Neuronal stem cell (in vitro differentiated cells): ENCODE data around the gene AGAP1.

Source experiments
- DNase-seq: peaks from one replicate; pipeline ENCODE4 v3.0.0-alpha.2; 2013; ENCODE audit warnings: low spot score
- H2AFZ ChIP-seq: one replicate; pipeline ENCODE4 v1.6.1; 2013; ENCODE audit warnings: mild to moderate bottlenecking, low read length, inconsistent platforms
- H2AK5ac ChIP-seq: 2 replicates; pipeline ENCODE4 v1.6.1; 2013; ENCODE audit warnings: low read depth, mild to moderate bottlenecking, inconsistent platforms, low read length, moderate library complexity, mixed read lengths
- H2BK120ac ChIP-seq: 2 replicates; pipeline ENCODE4 v1.6.1; 2013; ENCODE audit warnings: low read depth, mild to moderate bottlenecking, inconsistent platforms, low read length, moderate library complexity, mixed read lengths
- H2BK12ac ChIP-seq: one replicate; pipeline ENCODE4 v1.6.1; 2013; ENCODE audit warnings: low read length, inconsistent platforms
- H2BK15ac ChIP-seq: 2 replicates; pipeline ENCODE4 v1.6.1; 2013; ENCODE audit warnings: mild to moderate bottlenecking, low read length, inconsistent platforms, mixed read lengths
- H2BK5ac ChIP-seq: one replicate; pipeline ENCODE4 v1.6.1; 2013; ENCODE audit warnings: inconsistent platforms, mild to moderate bottlenecking, low read length, moderate library complexity
- H3K14ac ChIP-seq: one replicate; pipeline ENCODE4 v1.6.1; 2013; ENCODE audit warnings: low read length, inconsistent platforms
- H3K18ac ChIP-seq: 2 replicates; pipeline ENCODE4 v1.6.1; 2013; ENCODE audit warnings: low read length, inconsistent platforms
- H3K23ac ChIP-seq: 2 replicates; pipeline ENCODE4 v1.6.1; 2013; ENCODE audit warnings: low read depth, mild to moderate bottlenecking, mixed read lengths, low read length, inconsistent platforms; ENCODE audit not compliant: poor library complexity
- H3K27ac ChIP-seq: replicated peaks from 3 replicates; pipeline ENCODE4 v1.5.1; 2013; ENCODE audit warnings: low read length, inconsistent platforms
- H3K27me3 ChIP-seq, 3 experiments: 2 replicates each; pipeline ENCODE4 v1.6.1; 2013; ENCODE audit warnings: low read length in 3 of 3, mild to moderate bottlenecking in 2 of 3, inconsistent platforms in 1 of 3, low read depth in 1 of 3, mixed read lengths in 1 of 3, moderate library complexity in 1 of 3; ENCODE audit not compliant: control insufficient read depth in 3 of 3, insufficient read depth in 3 of 3
- H3K36me3 ChIP-seq, 2 donors: replicated peaks in 1 of 2; 2 replicates each; pipeline ENCODE4 v1.6.1; 2013; ENCODE audit warnings: low read length in 2 of 2; ENCODE audit not compliant: control insufficient read depth in 2 of 2, insufficient read depth in 2 of 2
- H3K4ac ChIP-seq: 2 replicates; pipeline ENCODE4 v1.6.1; 2013; ENCODE audit warnings: inconsistent platforms, mild to moderate bottlenecking, low read length, moderate library complexity
- H3K4me1 ChIP-seq, 2 donors: 1 replicate in 1 of 2; 2 replicates in 1 of 2; pipeline ENCODE4 v1.6.1; 2013; ENCODE audit warnings: low read length in 2 of 2, low read depth in 1 of 2; ENCODE audit not compliant: control insufficient read depth in 2 of 2, insufficient read depth in 1 of 2
- H3K4me2 ChIP-seq: one replicate; pipeline ENCODE4 v1.6.1; 2013; ENCODE audit warnings: mild to moderate bottlenecking, low read length, inconsistent platforms; ENCODE audit not compliant: insufficient read depth, poor library complexity, severe bottlenecking
- H3K4me3 ChIP-seq, 2 donors: 2 replicates each; pipeline ENCODE4 v1.5.1; 2013; ENCODE audit warnings: low read length in 2 of 2, mild to moderate bottlenecking in 2 of 2, inconsistent platforms in 1 of 2, moderate library complexity in 1 of 2
- H3K79me1 ChIP-seq: one replicate; pipeline ENCODE4 v1.6.1; 2013; ENCODE audit warnings: low read depth, mild to moderate bottlenecking, inconsistent platforms, low read length, moderate library complexity
- H3K9ac ChIP-seq: one replicate; pipeline ENCODE4 v1.6.1; 2013; ENCODE audit warnings: mild to moderate bottlenecking, low read depth, low read length, inconsistent platforms; ENCODE audit not compliant: poor library complexity
- H3K9me3 ChIP-seq, 2 donors: replicated peaks in 1 of 2; 2 replicates each; pipeline versions ENCODE3 to v1.6.1; 2013; ENCODE audit warnings: low read length in 2 of 2, mild to moderate bottlenecking in 2 of 2, inconsistent platforms in 1 of 2, low read depth in 1 of 2, mixed read lengths in 1 of 2, moderate library complexity in 1 of 2; ENCODE audit not compliant: control insufficient read depth in 2 of 2, insufficient read depth in 1 of 2
- H4K8ac ChIP-seq: one replicate; pipeline ENCODE4 v1.6.1; 2013; ENCODE audit warnings: low read depth, mild to moderate bottlenecking, inconsistent platforms, low read length, moderate library complexity
- H4K91ac ChIP-seq: one replicate; pipeline ENCODE4 v1.6.1; 2013; ENCODE audit warnings: low read length, low read depth, mild to moderate bottlenecking, inconsistent platforms; ENCODE audit not compliant: poor library complexity
- WGBS, 2 donors: extraction: QIAGEN DNeasy Blood & Tissue Kit; methylation state at CpG; one replicate each; pipeline ENCODE4 v1.1.7; 2013; ENCODE audit warnings: missing lambda C conversion rate in 2 of 2, mixed read lengths in 1 of 2; ENCODE audit not compliant: insufficient read length in 2 of 2, insufficient replicate concordance in 1 of 2; ENCODE audit errors: extremely low coverage in 2 of 2; 5-methylcytosine and 5-hydroxymethylcytosine counted together

Gene AGAP1

DNA sequence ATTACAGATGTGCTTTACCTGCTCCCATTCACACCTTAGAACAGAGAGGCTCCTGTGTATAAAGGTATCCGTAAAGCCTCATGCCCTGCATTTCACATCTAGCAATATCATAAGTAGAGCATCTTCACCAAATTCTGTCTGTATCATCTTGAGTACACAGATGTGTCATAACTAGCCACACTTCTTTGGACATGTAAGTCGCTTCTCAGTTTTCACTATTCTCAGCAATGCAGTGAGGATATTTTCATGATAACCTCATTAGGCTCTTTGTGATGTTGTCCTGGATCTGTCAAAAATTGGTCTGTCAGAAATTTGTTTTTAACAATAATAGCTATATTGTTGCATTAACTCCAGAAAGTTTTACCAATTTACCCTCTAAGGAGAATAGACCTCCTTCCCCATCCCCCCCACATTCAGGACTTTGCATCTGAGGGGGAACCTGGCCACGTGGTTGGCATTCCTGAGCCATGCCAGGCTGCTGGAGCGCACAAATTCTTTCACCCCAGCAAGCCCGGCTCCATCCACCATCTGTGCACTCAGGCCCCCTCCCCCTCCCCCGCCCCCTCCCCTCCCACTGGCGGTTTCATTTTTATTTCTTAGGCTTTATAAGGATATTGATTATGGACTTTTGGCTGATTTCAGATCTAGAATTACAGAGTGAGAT lies 34.1 kb downstream of the AGAP1 start:
- DNase-seq, result no peak
- H2BK5ac ChIP-seq, result no peak overlapping the region
- no peak overlapping the region for H3K4me2 ChIP-seq
- no CpG with 5 or more reads among the region's 7 CpGs for WGBS, 2 donors
- no peak overlapping the region for H2AK5ac ChIP-seq
- H3K27me3 ChIP-seq, result no peaks in the 10 kb centered on the region
- no peaks in the 10 kb centered on the region for H3K36me3 ChIP-seq
- no peak overlapping the region for H4K8ac ChIP-seq
- H3K14ac ChIP-seq, result no peak overlapping the region
- no peak overlapping the region for H3K9ac ChIP-seq
- H3K4me3 ChIP-seq, result no peak overlapping the region
- H3K18ac ChIP-seq, result no peak overlapping the region
- H2BK15ac ChIP-seq, result no peak overlapping the region
- H4K91ac ChIP-seq, result no peak overlapping the region
- H3K4ac ChIP-seq, result no peak overlapping the region
- H3K27ac ChIP-seq, result no peak overlapping the region
- H2AFZ ChIP-seq, result no peak overlapping the region
- H3K79me1 ChIP-seq, result peaks cover 2% of the 10 kb centered on the region
- H2BK120ac ChIP-seq, result no peak overlapping the region
- H3K9me3 ChIP-seq, result peaks cover 2 to 8% of the 10 kb centered on the region in 2 donors
- H3K23ac ChIP-seq, result no peak overlapping the region
- H2BK12ac ChIP-seq, result no peak overlapping the region
- peaks cover 0 to 7% of the 10 kb centered on the region in 2 donors for H3K4me1 ChIP-seq

- Histone ChIP-seq H3K14ac (no peak overlapping the region), H4K91ac (no peak overlapping the region), H3K9me3 (peaks cover 2 to 8% of the 10 kb centered on the region in 2 donors), H3K4me3 (no peak overlapping the region), H2AFZ (no peak overlapping the region), H3K4me1 (peaks cover 0 to 9% of the 10 kb centered on the region in 2 donors), H3K23ac (no peak overlapping the region), H3K27me3 (no peaks in the 10 kb centered on the region), H3K18ac (no peak overlapping the region), H3K27ac (no peak overlapping the region), H2AK5ac (no peak overlapping the region), H3K9ac (no peak overlapping the region), H2BK15ac (no peak overlapping the region), H4K8ac (no peak overlapping the region), H3K4ac (no peak overlapping the region), H3K79me1 (peaks cover 5% of the 10 kb centered on the region), H2BK12ac (no peak overlapping the region), H2BK120ac (no peak overlapping the region), H2BK5ac (no peak overlapping the region), H3K4me2 (no peak overlapping the region), H3K36me3 (no peaks in the 10 kb centered on the region)
- DNase-seq, result no peak
- WGBS, 2 donors, result no CpG with 5 or more reads among the region's 3 CpGs
These were observed 35.8 kb downstream of the AGAP1 start for GRCh38 chr2:235529621-235530020.

DNA sequence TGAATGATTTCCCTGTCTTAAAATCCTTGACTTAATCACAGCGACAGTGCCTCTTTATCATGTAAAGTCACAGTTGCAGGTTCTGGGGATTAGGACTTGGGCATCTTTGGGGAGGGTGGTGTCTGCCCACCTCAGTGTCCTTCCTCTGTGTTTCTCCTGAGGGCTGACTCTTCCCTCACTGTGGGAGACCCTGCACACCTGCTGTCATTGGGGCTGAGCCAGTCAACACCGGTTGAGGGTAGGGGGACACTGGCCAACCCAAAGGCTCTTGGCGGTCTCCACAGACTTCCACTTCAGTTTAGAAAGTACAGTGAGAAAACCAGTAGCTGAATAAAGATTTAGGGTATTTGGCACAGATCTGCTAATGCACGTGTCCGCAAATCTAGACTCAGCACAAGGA lies 36.9 kb downstream of the AGAP1 start:
- H4K91ac ChIP-seq, result no peak overlapping the region
- no peak overlapping the region for H2BK5ac ChIP-seq
- H3K4me3 ChIP-seq, result no peak overlapping the region
- H3K4me1 ChIP-seq, result peaks cover 2 to 11% of the 10 kb centered on the region in 2 donors
- peaks cover 6% of the 10 kb centered on the region for H3K79me1 ChIP-seq
- no peak overlapping the region for H4K8ac ChIP-seq
- no peaks in the 10 kb centered on the region for H3K36me3 ChIP-seq
- no peak for DNase-seq
- H3K9ac ChIP-seq, result no peak overlapping the region
- H3K27ac ChIP-seq, result no peak overlapping the region
- WGBS, 2 donors, result no CpG with 5 or more reads among the region's 5 CpGs
- no peak overlapping the region for H2BK120ac ChIP-seq
- no peaks in the 10 kb centered on the region for H3K27me3 ChIP-seq
- no peak overlapping the region for H2BK15ac ChIP-seq
- H2AFZ ChIP-seq, result no peak overlapping the region
- no peak overlapping the region for H3K23ac ChIP-seq
- H3K18ac ChIP-seq, result no peak overlapping the region
- H2BK12ac ChIP-seq, result no peak overlapping the region
- H2AK5ac ChIP-seq, result no peak overlapping the region
- H3K14ac ChIP-seq, result no peak overlapping the region
- peaks cover 2 to 8% of the 10 kb centered on the region in 2 donors for H3K9me3 ChIP-seq
- H3K4ac ChIP-seq, result no peak overlapping the region
- no peak overlapping the region for H3K4me2 ChIP-seq

GRCh38 chr2:235532307-235532706 lies 38.5 kb downstream of the AGAP1 start:
- H3K9me3 ChIP-seq, result peaks cover 2 to 8% of the 10 kb centered on the region in 2 donors
- no peak overlapping the region for H2BK120ac ChIP-seq
- no peak overlapping the region for H3K4me3 ChIP-seq
- no peak overlapping the region for H4K91ac ChIP-seq
- DNase-seq, result no peak
- H2BK12ac ChIP-seq, result no peak overlapping the region
- H3K23ac ChIP-seq, result no peak overlapping the region
- H2BK15ac ChIP-seq, result no peak overlapping the region
- no CpG with 5 or more reads among the region's 5 CpGs for WGBS, 2 donors
- no peak overlapping the region for H3K4me2 ChIP-seq
- H3K14ac ChIP-seq, result no peak overlapping the region
- H2AFZ ChIP-seq, result no peak overlapping the region
- no peak overlapping the region for H2AK5ac ChIP-seq
- no peak overlapping the region for H3K9ac ChIP-seq
- H3K18ac ChIP-seq, result no peak overlapping the region
- no peak overlapping the region for H4K8ac ChIP-seq
- H2BK5ac ChIP-seq, result no peak overlapping the region
- H3K79me1 ChIP-seq, result peaks cover 11% of the 10 kb centered on the region
- H3K36me3 ChIP-seq, result no peaks in the 10 kb centered on the region
- no peak overlapping the region for H3K4ac ChIP-seq
- H3K27me3 ChIP-seq, result no peaks in the 10 kb centered on the region
- no peak overlapping the region for H3K27ac ChIP-seq
- H3K4me1 ChIP-seq, result peaks cover 4 to 14% of the 10 kb centered on the region in 2 donors
